PC-3 (cell line): Measurements from ENCODE around the gene RDH12.

Experiments
- EZH2 ChIP-seq: fragments of 300-600 bp; sonication (generic); IDR thresholded peaks from one replicate; pipeline ENCODE4 v1.6.1; 2017; ENCODE audit warnings: antibody characterized with exemption, mild to moderate bottlenecking, low read length; ENCODE audit not compliant: unreplicated experiment
- EZH2phosphoT487 ChIP-seq: fragments of 300-600 bp; sonication (generic); IDR thresholded peaks from 2 replicates; pipeline ENCODE4 v1.6.1; 2018; ENCODE audit warnings: mild to moderate bottlenecking, antibody characterized with exemption, low read length, borderline replicate concordance
- TF ChIP-seq, protein P1 (sequence below): fragments of 300-600 bp; sonication (generic); conservative IDR thresholded peaks from 2 replicates; pipeline ENCODE4 v1.5.1; 2017; ENCODE audit warnings: antibody characterized with exemption, low read depth, mild to moderate bottlenecking, low read length

DNA sequence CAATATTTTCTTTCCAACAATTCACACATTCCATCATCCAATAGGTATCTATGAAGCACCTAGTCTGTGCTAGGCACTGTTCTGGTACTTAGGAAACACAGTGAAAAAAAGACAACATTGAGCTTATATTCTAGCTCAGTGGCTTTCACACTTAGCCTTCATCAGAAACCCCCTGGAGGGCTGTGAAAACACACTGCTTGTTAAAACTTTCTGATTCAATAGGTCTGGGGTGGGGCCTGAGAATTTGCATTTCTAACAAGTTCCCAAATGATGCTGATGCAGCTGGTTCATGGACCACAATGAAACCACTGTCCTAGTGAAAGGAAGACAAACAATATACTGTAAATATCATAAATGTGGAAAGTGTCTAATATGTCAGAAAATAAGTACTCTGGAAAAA, 33.1 kb upstream of the RDH12 start:
- TF ChIP-seq, protein P1, sequence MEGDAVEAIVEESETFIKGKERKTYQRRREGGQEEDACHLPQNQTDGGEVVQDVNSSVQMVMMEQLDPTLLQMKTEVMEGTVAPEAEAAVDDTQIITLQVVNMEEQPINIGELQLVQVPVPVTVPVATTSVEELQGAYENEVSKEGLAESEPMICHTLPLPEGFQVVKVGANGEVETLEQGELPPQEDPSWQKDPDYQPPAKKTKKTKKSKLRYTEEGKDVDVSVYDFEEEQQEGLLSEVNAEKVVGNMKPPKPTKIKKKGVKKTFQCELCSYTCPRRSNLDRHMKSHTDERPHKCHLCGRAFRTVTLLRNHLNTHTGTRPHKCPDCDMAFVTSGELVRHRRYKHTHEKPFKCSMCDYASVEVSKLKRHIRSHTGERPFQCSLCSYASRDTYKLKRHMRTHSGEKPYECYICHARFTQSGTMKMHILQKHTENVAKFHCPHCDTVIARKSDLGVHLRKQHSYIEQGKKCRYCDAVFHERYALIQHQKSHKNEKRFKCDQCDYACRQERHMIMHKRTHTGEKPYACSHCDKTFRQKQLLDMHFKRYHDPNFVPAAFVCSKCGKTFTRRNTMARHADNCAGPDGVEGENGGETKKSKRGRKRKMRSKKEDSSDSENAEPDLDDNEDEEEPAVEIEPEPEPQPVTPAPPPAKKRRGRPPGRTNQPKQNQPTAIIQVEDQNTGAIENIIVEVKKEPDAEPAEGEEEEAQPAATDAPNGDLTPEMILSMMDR, result no peak
- TF ChIP-seq EZH2, result no peak
- TF ChIP-seq EZH2phosphoT487, result no peak
